Measurements from ENCODE around the gene ALK. TPM values are rescaled to one million over a fixed set of nuclear protein-coding genes. Genes with fewer than 3 reads are reported as not detected.

Gene ALK
- total RNA-seq, 1 experiment from 2014 or later: 0.07 TPM

DNA sequence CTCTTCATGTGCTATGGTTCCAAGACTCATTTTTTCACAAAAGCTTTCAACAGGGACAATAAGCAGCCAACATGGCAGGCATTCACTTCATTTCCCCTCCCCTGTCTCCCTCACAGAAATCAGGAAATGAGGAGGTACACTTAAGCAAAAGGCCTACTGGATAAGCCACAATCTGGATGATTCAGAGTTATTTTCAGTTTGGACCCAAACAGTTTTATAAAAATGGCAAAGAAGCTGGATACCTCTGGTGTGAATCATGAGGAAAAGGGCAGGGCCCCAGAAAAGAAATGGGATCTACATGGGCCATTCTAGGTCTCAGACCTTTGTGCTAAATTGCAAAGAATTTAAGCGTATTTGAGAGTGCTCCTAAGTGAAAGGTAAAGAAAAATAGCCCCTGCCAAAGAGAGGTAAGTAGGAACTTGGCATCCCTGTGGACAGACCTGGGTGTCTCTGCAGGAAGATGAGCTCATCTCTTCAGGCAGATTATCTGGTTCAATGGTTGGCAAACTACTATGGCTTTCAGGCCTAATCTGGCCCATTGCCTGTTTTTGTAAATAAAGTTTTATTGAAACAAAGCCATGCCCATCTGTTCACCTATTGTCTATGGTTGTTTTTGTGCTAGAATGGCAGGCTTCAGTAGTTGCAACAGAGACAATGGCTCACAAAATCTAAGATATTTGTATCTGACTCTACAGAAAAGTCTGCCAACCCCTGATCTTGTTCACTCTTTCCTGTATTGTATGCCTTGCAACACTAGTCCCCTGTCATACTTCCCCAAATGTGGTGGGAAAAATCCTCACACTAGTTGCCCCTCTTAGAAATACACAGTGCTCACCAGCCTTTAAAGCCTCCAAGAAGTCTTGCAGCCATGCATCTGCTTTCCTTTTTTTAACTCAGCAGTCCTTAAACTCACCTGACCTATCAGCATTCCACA is 315.0 kb downstream of the ALK start:
- peak overlapping the region; percentile 50 for H3K27ac Mint-ChIP-seq (ENCODE audit: low read depth, unreplicated experiment)
- no peaks in the 10 kb centered on the region for H3K36me3 Mint-ChIP-seq (ENCODE audit: insufficient read depth, unreplicated experiment)
- peak; percentile 63 for DNase-seq (ENCODE audit: unreplicated experiment)
- BruUV-seq (replicated peaks): no TSS peak
- TF ChIP-seq, protein P1, sequence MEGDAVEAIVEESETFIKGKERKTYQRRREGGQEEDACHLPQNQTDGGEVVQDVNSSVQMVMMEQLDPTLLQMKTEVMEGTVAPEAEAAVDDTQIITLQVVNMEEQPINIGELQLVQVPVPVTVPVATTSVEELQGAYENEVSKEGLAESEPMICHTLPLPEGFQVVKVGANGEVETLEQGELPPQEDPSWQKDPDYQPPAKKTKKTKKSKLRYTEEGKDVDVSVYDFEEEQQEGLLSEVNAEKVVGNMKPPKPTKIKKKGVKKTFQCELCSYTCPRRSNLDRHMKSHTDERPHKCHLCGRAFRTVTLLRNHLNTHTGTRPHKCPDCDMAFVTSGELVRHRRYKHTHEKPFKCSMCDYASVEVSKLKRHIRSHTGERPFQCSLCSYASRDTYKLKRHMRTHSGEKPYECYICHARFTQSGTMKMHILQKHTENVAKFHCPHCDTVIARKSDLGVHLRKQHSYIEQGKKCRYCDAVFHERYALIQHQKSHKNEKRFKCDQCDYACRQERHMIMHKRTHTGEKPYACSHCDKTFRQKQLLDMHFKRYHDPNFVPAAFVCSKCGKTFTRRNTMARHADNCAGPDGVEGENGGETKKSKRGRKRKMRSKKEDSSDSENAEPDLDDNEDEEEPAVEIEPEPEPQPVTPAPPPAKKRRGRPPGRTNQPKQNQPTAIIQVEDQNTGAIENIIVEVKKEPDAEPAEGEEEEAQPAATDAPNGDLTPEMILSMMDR (IDR thresholded peaks at IDR 0.05; ENCODE audit: unreplicated experiment): no peak
- H3K4me3 Mint-ChIP-seq (ENCODE audit: unreplicated experiment): no peak overlapping the region
- H3K9me3 Mint-ChIP-seq (ENCODE audit: unreplicated experiment): no peaks in the 10 kb centered on the region
- H3K4me1 Mint-ChIP-seq (ENCODE audit: insufficient read depth, unreplicated experiment): peaks cover 26% of the 10 kb centered on the region
- H3K27me3 Mint-ChIP-seq (ENCODE audit: insufficient read depth, unreplicated experiment): no peaks in the 10 kb centered on the region
- intact Hi-C loops (cut with micrococcal nuclease): no loop called here
- ChIA-PET POLR2A (no interaction called here), CTCF (no interaction called here)

DNA sequence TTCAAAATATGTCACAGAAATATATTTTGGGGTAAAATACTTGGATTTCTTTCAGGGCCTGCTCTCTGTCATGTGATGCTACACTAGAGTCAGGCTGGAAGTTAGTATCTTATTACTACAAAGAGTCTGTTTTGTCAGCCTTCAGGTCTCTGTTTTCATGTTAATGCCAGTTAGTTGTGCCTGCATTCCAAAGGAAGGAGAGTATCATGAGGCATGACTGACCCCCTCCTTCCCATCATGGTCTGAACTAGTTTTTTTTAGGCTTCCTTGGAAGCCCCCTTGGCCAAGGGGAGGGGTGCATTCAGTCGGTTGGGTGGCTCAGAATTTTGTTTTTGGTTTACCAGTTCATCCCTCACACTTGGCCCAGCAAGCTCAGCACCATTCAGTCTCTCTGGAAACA is 318.0 kb downstream of the ALK start:
- no peak for DNase-seq (ENCODE audit: unreplicated experiment)
- BruUV-seq (replicated peaks): no TSS peak
- no peaks in the 10 kb centered on the region for H3K9me3 Mint-ChIP-seq (ENCODE audit: unreplicated experiment)
- H3K4me3 Mint-ChIP-seq (ENCODE audit: unreplicated experiment): no peak overlapping the region
- H3K27me3 Mint-ChIP-seq (ENCODE audit: insufficient read depth, unreplicated experiment): no peaks in the 10 kb centered on the region
- CTCF ChIA-PET: interaction anchor here (1.0 kb wide), 1 partner anchor 295 kb away, joined by 8 read pairs; no protein-coding TSS in a partner anchor
- intact Hi-C loops (cut with micrococcal nuclease): no loop called here
- H3K4me1 Mint-ChIP-seq (ENCODE audit: insufficient read depth, unreplicated experiment): peaks cover 27% of the 10 kb centered on the region
- POLR2A ChIA-PET: no interaction called here
- H3K36me3 Mint-ChIP-seq (ENCODE audit: insufficient read depth, unreplicated experiment): no peaks in the 10 kb centered on the region
- TF ChIP-seq, protein P1 (IDR thresholded peaks at IDR 0.05; ENCODE audit: unreplicated experiment): no peak
- H3K27ac Mint-ChIP-seq (ENCODE audit: low read depth, unreplicated experiment): peak overlapping the region; percentile 3

DNA sequence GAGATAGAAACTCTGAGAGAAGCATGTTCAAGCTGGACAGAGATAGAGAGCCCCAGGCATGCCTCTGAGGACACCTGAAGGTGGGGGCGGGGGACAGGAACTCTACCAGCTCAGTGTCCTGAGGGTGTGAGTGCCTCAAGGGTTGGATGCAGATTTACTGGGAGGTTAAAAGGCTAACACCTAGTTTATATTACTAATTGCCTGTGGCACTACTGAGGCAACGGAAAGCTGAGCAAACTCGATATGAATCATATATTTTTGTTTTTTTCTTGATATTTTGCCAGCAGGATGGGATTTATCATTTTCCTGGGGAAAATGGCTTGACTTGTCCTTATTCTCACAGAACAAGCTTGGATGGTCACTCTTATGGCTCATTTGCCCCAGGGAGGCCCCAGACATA is 319.5 kb downstream of the ALK start:
- intact Hi-C loops (cut with micrococcal nuclease): no loop called here
- Mint-ChIP-seq H3K9me3 (ENCODE audit: unreplicated experiment) (no peaks in the 10 kb centered on the region), H3K27me3 (ENCODE audit: insufficient read depth, unreplicated experiment) (no peaks in the 10 kb centered on the region), H3K27ac (ENCODE audit: low read depth, unreplicated experiment) (no peak overlapping the region), H3K36me3 (ENCODE audit: insufficient read depth, unreplicated experiment) (no peaks in the 10 kb centered on the region), H3K4me1 (ENCODE audit: insufficient read depth, unreplicated experiment) (peaks cover 20% of the 10 kb centered on the region), H3K4me3 (ENCODE audit: unreplicated experiment) (no peak overlapping the region)
- POLR2A ChIA-PET: no interaction called here
- peak; percentile 25 for DNase-seq (ENCODE audit: unreplicated experiment)
- no TSS peak for BruUV-seq (replicated peaks)
- TF ChIP-seq, protein P1 (IDR thresholded peaks at IDR 0.05; ENCODE audit: unreplicated experiment): no peak
- CTCF ChIA-PET: interaction anchor here (0.6 kb wide), 1 partner anchor 98 kb away, joined by 3 read pairs; no protein-coding TSS in a partner anchor

DNA sequence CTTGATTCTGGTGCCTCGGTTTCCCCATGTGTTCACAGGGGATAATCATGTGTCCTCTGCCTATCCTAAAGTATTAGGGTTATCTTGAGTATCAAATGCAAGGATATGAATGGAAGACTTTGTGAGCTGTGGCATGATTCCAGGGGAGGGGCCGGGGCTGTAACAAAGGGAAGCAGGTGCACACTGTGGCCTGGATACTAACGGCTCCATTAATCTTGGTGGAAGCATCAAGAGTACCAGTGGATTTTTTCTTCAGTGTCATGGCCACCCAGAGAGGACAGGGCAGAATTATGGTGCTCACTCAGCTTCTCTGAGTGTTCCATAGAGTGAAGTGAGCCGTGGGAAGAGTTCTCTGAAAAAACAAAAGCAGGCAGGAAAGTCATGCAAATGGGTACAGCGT is 320.1 kb downstream of the ALK start:
- Mint-ChIP-seq H3K36me3 (ENCODE audit: insufficient read depth, unreplicated experiment) (no peaks in the 10 kb centered on the region), H3K27me3 (ENCODE audit: insufficient read depth, unreplicated experiment) (no peaks in the 10 kb centered on the region), H3K4me1 (ENCODE audit: insufficient read depth, unreplicated experiment) (peaks cover 14% of the 10 kb centered on the region), H3K4me3 (ENCODE audit: unreplicated experiment) (no peak overlapping the region), H3K9me3 (ENCODE audit: unreplicated experiment) (no peaks in the 10 kb centered on the region), H3K27ac (ENCODE audit: low read depth, unreplicated experiment) (no peak overlapping the region)
- BruUV-seq (replicated peaks): no TSS peak
- intact Hi-C loops (cut with micrococcal nuclease): no loop called here
- ChIA-PET CTCF (interaction anchor here (0.6 to 0.7 kb wide), 2 partner anchors 98 to 304 kb away, joined by 3 read pairs; no protein-coding TSS in a partner anchor), POLR2A (interaction anchor here (0.6 kb wide), 1 partner anchor 20 kb away, joined by 3 read pairs; no protein-coding TSS in a partner anchor)
- no peak for DNase-seq (ENCODE audit: unreplicated experiment)
- TF ChIP-seq, protein P1 (IDR thresholded peaks at IDR 0.05; ENCODE audit: unreplicated experiment): no peak

Measured in MCF 10A (cell line).